Activated naive CD4-positive, alpha-beta T cell treated with anti-CD3 and anti-CD28 coated beads, Interleukin-2, amount 10 ng/mL, durations not matched to agents 5 hours and 36 hours (primary cell): ENCODE measurements around the gene BPHL. TPM values are rescaled to one million over a fixed set of nuclear protein-coding genes. Genes with fewer than 3 reads are reported as not detected.

Experiments used
- total RNA-seq, 2 experiments: library from RNA; stranded (reverse); gene quantifications; one replicate each; pipeline ENCODE4 v1.2.3, GENCODE V29; 2021

Gene BPHL
- 1 to 10 TPM; 7.8 to 8.1 TPM for total RNA-seq

GRCh38 chr6:3118353-3119039, at the start of gene BPHL:
BPHL (plus strand) TSS chr6:3118711; CDS start chr6:3118741, 30 bp downstream.

GRCh38 chr6:3157131-3157933, 38.8 kb downstream of the BPHL start, which contains the start of gene TUBB2A:
TUBB2A (minus strand) TSS chr6:3157544; CDS start chr6:3157463, 81 bp downstream.

Other genes starting within 250 kb of the BPHL start
- gene SERPINB9, start 215.4 kb upstream of the BPHL start, total RNA-seq: 10 to 100 TPM; 47.1 to 48.3 TPM
- 10 to 100 TPM; 17.6 to 19.0 TPM for gene SERPINB6, start 147.1 kb upstream of the BPHL start, total RNA-seq
- 10 to 100 TPM; 18.0 to 18.9 TPM for gene NQO2, start 118.8 kb upstream of the BPHL start, total RNA-seq
- gene RIPK1, start 50.2 kb upstream of the BPHL start, total RNA-seq: 10 to 100 TPM; 27.6 to 29.0 TPM
- 1 to 10 TPM; 1.3 to 1.9 TPM for gene TUBB2A, start 38.8 kb downstream of the BPHL start, total RNA-seq
- gene TUBB2B, start 108.9 kb downstream of the BPHL start, total RNA-seq: not detected
- gene PSMG4, start 140.2 kb downstream of the BPHL start, total RNA-seq: 10 to 100 TPM; 29.0 to 29.5 TPM